ENCODE results near the gene GP1BB. TPM values are rescaled to one million over a fixed set of nuclear protein-coding genes. Genes with fewer than 3 reads are reported as not detected.
A peak's percentile ranks its signal among the peaks of the same experiment; 100 is the strongest.

GP1BB gene
- total RNA-seq, 1 experiment from 2014 or later: 3.6 TPM

GRCh38 chr22:19757985-19758895 lies 34.9 kb downstream of the GP1BB start:
- H3K27ac ChIP-seq (ENCODE audit: low read length): peak overlapping the region; percentile 99
- H3K4me3 ChIP-seq (ENCODE audit: low read depth in 2 of 2, low read length in 2 of 2): peak overlapping the region; percentile 58 to 71
- peak; percentile 57 for ATAC-seq
- POLR2A ChIA-PET: no interaction called here
- in situ Hi-C loops (cut with HindIII; ENCODE audit: low pct_unique_long_range_greater_than_20kb, low sequenced_read_pairs): no loop called here
- DNase-seq (ENCODE audit: low read depth, low spot score): no peak
- peaks cover 19% of the 10 kb centered on the region for H3K4me1 ChIP-seq (ENCODE audit: control insufficient read depth, insufficient read depth, low read length)
- no TSS peak for BruUV-seq (replicated peaks)
- CTCF ChIA-PET: interaction anchor here (0.7 kb wide), 1 partner anchor 15 kb away, joined by 4 read pairs; no protein-coding TSS in a partner anchor
- no peaks in the 10 kb centered on the region for H3K36me3 ChIP-seq (ENCODE audit: control insufficient read depth, insufficient read depth, low read length)
- H3K27me3 ChIP-seq (ENCODE audit: control insufficient read depth, insufficient read depth, low read length): no peaks in the 10 kb centered on the region
- TF ChIP-seq CTCF (IDR thresholded peaks at IDR 0.05) (no peak), SIN3A (IDR thresholded peaks at IDR 0.05; ENCODE audit: borderline replicate concordance, insufficient read depth, low read depth, low read length) (peak; percentile 74; the same call in 1 of the 2 replicates), REST (IDR thresholded peaks at IDR 0.05; ENCODE audit: insufficient read depth in 1 of 2, low read depth in 2 of 2, low read length in 1 of 2) (no peak), POLR2AphosphoS5 (IDR thresholded peaks at IDR 0.05; ENCODE audit: low read depth, low read length) (peak; percentile 52; the same call in 1 of the 2 replicates), TCF7L2 (IDR thresholded peaks at IDR 0.05; ENCODE audit: low read depth, low read length) (no peak)
- no peaks in the 10 kb centered on the region for H3K9me3 ChIP-seq (ENCODE audit: control insufficient read depth, insufficient read depth, low read depth, low read length)
- intact Hi-C loops (cut with micrococcal nuclease; ENCODE audit: unreplicated experiment): no loop called here

- ChIA-PET CTCF (interaction anchor here (0.7 kb wide), 1 partner anchor 16 kb away, joined by 4 read pairs; no protein-coding TSS in a partner anchor), POLR2A (no interaction called here)
- intact Hi-C loops (cut with micrococcal nuclease; ENCODE audit: unreplicated experiment) (no loop called here), in situ Hi-C loops (cut with HindIII; ENCODE audit: low pct_unique_long_range_greater_than_20kb, low sequenced_read_pairs) (no loop called here)
- Histone ChIP-seq H3K27me3 (ENCODE audit: control insufficient read depth, insufficient read depth, low read length) (no peaks in the 10 kb centered on the region), H3K36me3 (ENCODE audit: control insufficient read depth, insufficient read depth, low read length) (no peaks in the 10 kb centered on the region), H3K27ac (ENCODE audit: low read length) (peak overlapping the region; percentile 99), H3K4me3 (ENCODE audit: low read depth in 2 of 2, low read length in 2 of 2) (peak overlapping the region; percentile 58 to 71), H3K4me1 (ENCODE audit: control insufficient read depth, insufficient read depth, low read length) (peaks cover 22% of the 10 kb centered on the region), H3K9me3 (ENCODE audit: control insufficient read depth, insufficient read depth, low read depth, low read length) (no peaks in the 10 kb centered on the region)
- no peak for DNase-seq (ENCODE audit: low read depth, low spot score)
- ATAC-seq: peak; percentile 65
- no TSS peak for BruUV-seq (replicated peaks)
- no peak for TF ChIP-seq TCF7L2 (IDR thresholded peaks at IDR 0.05; ENCODE audit: low read depth, low read length)
- no peak for TF ChIP-seq CTCF (IDR thresholded peaks at IDR 0.05)
- no peak for TF ChIP-seq SIN3A (IDR thresholded peaks at IDR 0.05; ENCODE audit: borderline replicate concordance, insufficient read depth, low read depth, low read length)
- no peak; the same call in 1 of the 2 replicates for TF ChIP-seq POLR2AphosphoS5 (IDR thresholded peaks at IDR 0.05; ENCODE audit: low read depth, low read length)
- TF ChIP-seq REST (IDR thresholded peaks at IDR 0.05; ENCODE audit: insufficient read depth in 1 of 2, low read depth in 2 of 2, low read length in 1 of 2): no peak
Measured at GRCh38 chr22:19758896-19759426, 35.6 kb downstream of the GP1BB start.
